HEK293 (cell line): Measurements from ENCODE around the gene SFXN4.

Source experiments
- CTCF ChIP-seq: fragments of 450-650 bp; formaldehyde crosslinking; IDR thresholded peaks from 2 replicates; pipeline ENCODE4 v1.5.1; 2016; ENCODE audit warnings: missing biosample characterization, missing genetic modification characterization
- ZBTB8A ChIP-seq: fragments of 450-650 bp; formaldehyde crosslinking; IDR thresholded peaks from 2 replicates; pipeline ENCODE4 v1.5.1; 2016; ENCODE audit warnings: missing biosample characterization, missing genetic modification characterization
- ZEB2 ChIP-seq: fragments of 450-650 bp; formaldehyde crosslinking; IDR thresholded peaks from 2 replicates; pipeline ENCODE4 v1.5.1; 2016; ENCODE audit warnings: missing biosample characterization, missing genetic modification characterization
- ZNF24 ChIP-seq: fragments of 450-650 bp; formaldehyde crosslinking; IDR thresholded peaks from 2 replicates; pipeline ENCODE4 v1.5.1; 2016; ENCODE audit warnings: missing biosample characterization, missing genetic modification characterization
- ZNF274 ChIP-seq, 2 experiments: fragments of 200-500 bp in 1 of 2; fragments of 450-650 bp in 1 of 2; sonication (Bioruptor generic) in 1 of 2; formaldehyde crosslinking in 1 of 2; IDR thresholded peaks; 2 replicates each; pipeline versions ENCODE4 v1.5.1 to v1.6.1; 2014 to 2016; ENCODE audit warnings: borderline replicate concordance in 1 of 2, inconsistent platforms in 1 of 2, low read length in 1 of 2, missing biosample characterization in 1 of 2, missing genetic modification characterization in 1 of 2
- ZNF280D ChIP-seq: fragments of 450-650 bp; formaldehyde crosslinking; IDR thresholded peaks from 2 replicates; pipeline ENCODE4 v1.5.1; 2016; ENCODE audit warnings: missing biosample characterization, missing genetic modification characterization
- ZNF473 ChIP-seq: fragments of 450-650 bp; formaldehyde crosslinking; IDR thresholded peaks from 2 replicates; pipeline ENCODE4 v1.5.1; 2017; ENCODE audit warnings: missing biosample characterization, missing genetic modification characterization
- ZNF580 ChIP-seq: fragments of 450-650 bp; formaldehyde crosslinking; IDR thresholded peaks from 2 replicates; pipeline ENCODE4 v1.5.1; 2016; ENCODE audit warnings: missing biosample characterization, missing genetic modification characterization
- ZNF670 ChIP-seq: fragments of 450-650 bp; formaldehyde crosslinking; IDR thresholded peaks from 2 replicates; pipeline ENCODE4 v1.5.1; 2016; ENCODE audit warnings: missing biosample characterization, missing genetic modification characterization, low read depth
- ZNF677 ChIP-seq: fragments of 450-650 bp; IDR thresholded peaks from 2 replicates; pipeline ENCODE4 v1.5.0; 2018; ENCODE audit warnings: missing biosample characterization, mild to moderate bottlenecking, missing genetic modification characterization, moderate library complexity

GRCh38 chr10:119167041-119167440 lies 1.5 kb upstream of the SFXN4 start:
- TF ChIP-seq ZBTB8A (no peak), ZEB2 (no peak), ZNF24 (tag by site-specific recombination) (no peak), CTCF (tag by site-specific recombination) (no peak), ZNF274 (IDR thresholded peaks at IDR 0.05; ENCODE audit: low read length) (no peak), ZNF274 (tag by site-specific recombination; IDR thresholded peaks at IDR 0.05; ENCODE audit: borderline replicate concordance) (no peak), ZNF670 (tag by site-specific recombination) (no peak), ZNF473 (tag by site-specific recombination) (no peak), ZNF677 (tag by site-specific recombination) (no peak), ZNF280D (tag by site-specific recombination) (no peak), ZNF580 (tag by site-specific recombination) (no peak)
